IPS-11a (cell line): Measurements from ENCODE around the gene NR2F2.
"Not testable (repeated sequence)": the region's sequence is repeated elsewhere in the genome, so short reads cannot be mapped to it uniquely, and the experiment has no call there.

ENCODE experiments used
- H3K4me3 ChIP-seq: one replicate; pipeline ENCODE4 v1.5.1; 2013; ENCODE audit warnings: low read depth, low read length, control low read depth

NR2F2 gene

DNA sequence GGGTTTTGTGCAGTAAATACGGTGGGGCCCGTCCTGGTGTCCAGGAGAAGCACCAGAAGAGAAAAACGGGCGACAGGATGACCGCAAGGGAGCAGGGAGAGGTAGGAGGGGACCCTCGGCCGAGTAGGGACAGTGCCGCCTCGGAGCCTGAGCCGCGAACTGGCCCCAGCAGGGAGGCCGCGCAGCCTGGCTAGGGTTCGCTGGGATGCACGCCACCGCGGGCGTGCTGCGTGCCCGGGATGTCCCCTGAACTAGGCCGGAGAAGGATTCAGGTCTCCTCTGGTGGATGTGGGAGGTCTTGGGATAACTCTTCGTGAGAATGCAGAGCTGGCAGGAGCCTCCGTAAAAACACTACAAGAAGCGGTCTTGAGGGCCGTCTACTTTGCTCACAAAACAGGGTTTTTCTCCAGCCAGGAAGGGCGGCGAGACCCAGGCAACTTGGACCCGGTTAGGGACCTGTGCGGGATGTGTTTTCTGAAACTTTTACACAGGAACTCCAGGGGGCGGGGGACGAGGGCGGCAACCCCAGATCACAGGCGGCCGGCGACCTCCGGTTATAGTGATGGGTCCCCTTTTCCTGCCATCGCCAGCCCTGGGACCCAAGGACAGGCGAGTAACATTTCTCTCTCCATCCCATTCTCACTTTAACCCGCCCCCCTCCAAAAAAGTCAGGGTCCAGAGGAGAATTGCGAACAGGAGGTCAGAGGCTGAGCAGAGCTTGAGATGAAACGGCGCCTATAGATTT lies 35.5 kb downstream of the NR2F2 start:
- H3K4me3 ChIP-seq, result no peak overlapping the region

DNA sequence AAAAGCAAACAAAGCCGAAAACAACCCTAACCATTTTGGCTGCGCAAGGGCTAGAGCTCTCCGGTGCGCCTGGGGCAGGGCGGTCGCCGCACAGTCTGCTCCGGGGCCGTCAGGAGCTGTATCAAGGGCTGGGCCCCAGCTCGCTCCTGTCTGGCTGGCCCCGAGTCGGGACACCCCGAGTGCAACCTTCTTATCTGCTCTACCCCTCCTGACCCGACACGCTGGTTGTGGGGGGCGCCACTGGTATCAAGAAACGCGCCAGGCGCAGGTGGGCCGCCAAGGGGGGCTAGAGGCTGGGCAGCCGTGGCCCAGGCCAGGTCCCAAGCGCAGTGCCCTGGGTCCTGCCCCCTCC lies 36.0 kb downstream of the NR2F2 start:
- no peak overlapping the region for H3K4me3 ChIP-seq

DNA sequence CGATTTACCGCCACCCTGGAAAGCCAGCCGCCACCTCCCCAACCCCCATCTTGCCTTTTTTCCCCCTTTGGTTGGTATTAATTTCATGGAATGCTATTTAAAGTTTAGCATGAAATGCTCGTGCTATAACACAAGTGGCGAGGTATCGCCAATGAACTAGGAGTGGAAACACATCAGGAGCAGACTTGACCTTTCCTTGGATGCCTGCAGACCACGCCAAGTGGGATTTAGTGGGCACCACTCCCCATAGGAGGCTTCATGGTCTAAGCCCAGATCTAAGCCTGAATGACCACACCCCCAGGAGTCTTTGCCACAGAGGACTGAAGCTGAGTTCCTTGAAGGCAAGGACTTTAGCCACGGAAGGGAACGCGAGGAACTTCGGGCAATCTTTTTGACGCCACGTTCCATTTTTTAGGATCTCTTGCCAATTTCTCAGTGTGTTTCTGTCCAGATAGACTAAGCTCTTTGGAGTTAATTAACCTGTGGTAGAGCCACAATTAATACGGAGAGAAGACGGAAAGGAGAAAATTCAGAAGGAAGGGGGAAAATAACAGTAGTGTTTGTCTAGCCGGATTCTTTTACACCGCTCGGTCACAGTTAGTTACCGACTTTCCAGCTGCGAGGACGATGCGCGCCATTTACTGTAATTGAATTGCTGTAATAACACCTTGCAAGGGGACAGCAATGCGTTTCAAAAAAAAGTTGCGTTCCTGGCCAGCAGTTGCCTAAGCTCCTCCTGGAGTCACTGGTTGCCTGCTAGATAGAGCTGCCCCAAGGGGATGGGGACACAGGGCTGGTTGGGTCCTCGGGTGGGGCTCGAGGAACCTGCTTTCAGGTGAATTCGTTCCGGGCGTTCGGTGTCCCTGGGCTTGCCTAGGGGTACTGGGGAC lies 37.1 kb downstream of the NR2F2 start:
- no peak overlapping the region for H3K4me3 ChIP-seq

DNA sequence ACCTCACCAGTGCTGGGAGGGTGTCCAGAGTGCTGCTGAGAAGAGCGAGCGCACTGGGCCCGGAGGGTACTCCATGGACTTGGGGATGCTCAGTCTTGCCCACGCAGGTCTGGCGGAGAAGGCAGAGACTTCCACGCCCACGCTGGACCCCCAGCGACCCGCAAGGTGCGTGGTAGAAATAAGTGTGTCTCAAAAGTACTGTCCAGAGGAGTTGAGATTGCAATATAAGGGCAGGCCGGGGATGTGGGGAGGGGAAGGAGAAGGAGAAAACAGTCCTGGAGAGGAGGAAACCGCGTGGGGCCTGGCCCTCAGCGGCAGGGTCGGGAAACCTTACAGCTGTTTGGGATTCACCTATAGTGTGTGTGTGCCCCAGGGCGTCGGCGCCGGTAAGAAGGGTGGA lies 38.9 kb downstream of the NR2F2 start:
- H3K4me3 ChIP-seq, result no peak overlapping the region

DNA sequence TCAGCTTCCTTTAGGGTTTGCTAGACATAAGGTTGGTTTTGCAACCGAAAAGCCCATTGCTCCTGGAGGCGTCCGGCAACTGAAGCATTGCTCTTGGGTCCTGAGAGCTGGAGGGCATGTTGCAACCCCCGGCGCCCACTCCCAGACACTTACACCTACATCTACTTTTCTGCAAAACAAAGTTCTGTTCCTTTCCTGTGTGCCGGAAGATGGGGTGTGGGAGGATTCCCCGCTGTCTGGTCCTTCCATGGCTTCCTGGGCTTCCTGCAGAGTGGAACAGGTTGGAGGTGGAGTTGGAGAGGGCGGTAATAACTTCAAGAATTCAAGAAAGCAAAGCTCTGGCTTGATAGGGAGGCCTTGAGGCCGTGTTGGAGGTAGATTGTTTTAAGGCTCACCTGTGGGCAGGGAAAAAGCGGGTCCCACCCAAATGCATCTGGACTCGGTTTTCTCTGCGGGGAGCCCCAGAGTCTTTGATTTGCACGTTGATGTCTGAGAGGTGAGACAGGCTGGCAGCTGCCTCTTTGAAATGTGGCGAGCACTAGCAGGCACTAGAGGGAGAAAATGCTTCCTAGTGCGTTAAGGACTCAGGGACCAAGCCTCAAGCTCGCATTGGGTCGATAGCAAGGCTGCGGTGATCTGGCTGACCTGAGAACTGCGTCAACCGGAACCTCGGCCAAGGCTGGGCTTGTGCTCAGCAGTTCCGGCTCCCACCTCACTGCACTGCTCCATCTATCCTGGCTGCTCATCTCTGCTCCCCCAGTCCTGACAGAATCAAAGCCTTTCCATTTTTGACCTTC lies 39.5 kb downstream of the NR2F2 start:
- no peak overlapping the region for H3K4me3 ChIP-seq

DNA sequence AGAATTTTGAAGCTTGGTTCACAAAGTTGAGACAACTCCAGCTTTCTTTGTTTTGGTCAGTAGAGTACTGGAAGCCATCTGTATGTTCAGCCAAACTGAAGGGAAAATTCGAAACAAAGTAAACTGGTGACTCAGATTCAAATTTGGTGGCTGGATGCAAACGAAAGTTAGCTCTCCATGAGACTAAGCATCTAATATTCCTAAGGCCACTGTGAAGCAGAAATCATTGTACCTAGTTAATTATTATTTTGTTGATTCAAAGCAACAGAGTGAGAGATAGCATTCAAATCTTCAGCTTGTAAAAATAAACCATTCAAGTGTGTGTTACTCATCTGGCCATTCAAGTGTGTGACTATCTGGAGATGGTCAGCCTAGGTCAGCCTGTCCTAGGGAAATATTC lies 42.1 kb downstream of the NR2F2 start:
- H3K4me3 ChIP-seq, result no peak overlapping the region

DNA sequence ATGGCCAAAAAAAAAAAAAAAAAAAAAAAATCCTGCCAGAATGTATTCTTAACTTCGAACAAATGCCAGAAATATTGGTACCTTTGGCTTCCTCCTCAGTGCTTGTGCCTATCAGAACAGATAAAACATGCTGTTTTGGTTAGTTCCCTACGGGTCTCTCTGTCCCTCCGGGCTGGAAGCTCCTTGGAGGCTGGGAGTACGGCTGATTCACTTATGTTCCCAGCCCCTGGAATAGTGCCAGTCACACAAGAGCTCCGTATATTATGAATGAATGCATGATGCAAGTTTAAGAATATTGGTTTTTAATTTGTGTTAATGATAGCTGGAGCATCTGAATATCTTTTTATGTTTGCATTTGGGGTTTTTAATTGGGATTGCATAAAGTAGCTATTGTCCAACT lies 44.0 kb downstream of the NR2F2 start:
- no peak overlapping the region for H3K4me3 ChIP-seq

DNA sequence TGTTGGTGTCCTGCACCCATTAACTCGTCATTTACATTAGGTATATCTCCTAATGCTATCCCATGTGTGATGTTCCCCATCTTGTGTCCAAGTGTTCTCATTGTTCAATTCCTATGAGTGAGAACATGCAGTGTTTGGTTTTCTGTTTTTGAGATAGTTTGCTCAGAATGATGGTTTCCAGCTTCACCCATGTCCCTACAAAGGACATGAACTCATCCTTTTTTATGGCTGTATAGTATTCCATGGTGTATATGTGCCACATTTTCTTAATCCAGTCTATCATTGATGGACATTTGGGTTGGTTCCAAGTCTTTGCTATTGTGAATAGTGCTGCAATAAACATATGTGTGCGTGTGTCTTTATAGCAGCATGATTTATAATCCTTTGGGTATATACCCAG lies 49.1 kb downstream of the NR2F2 start:
- H3K4me3 ChIP-seq, result not testable (repeated sequence)

DNA sequence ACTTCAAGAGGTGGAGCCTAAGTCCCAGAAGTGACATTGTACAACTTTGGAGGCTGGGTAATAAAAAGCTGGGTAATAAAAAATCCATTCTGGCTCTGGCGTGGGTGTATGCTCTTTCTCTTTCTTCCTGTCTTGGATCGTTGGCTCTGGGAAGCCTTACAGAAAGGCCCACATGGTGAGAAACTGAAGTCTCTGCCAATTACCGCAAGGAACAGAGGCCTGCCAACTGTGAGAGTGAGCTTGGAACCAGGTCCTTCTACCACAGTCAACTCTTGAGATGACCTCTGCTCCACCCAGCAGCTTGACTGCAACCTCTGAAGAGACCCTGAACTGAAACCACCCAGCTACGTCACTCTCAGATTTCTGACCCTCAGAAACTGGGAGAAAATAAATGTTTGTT lies 51.0 kb downstream of the NR2F2 start:
- H3K4me3 ChIP-seq, result no peak overlapping the region

DNA sequence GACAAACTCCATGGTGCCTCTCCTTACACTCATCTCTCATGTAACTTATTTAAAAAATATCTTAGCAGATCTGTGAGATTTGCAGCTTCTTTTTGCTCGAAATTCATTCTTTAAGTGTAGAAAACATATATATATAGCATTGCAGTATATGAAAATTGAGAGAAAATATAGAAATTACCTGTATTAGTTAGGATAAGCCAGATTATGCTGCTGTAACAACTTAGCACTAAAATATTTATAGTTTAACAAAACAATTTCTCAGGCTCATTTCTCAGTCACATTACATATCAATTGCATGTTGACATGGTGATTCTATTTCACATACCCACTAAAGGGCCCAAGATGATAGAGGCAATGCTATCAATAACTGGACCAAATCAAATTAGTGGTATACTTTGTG lies 54.7 kb downstream of the NR2F2 start:
- no peak overlapping the region for H3K4me3 ChIP-seq

DNA sequence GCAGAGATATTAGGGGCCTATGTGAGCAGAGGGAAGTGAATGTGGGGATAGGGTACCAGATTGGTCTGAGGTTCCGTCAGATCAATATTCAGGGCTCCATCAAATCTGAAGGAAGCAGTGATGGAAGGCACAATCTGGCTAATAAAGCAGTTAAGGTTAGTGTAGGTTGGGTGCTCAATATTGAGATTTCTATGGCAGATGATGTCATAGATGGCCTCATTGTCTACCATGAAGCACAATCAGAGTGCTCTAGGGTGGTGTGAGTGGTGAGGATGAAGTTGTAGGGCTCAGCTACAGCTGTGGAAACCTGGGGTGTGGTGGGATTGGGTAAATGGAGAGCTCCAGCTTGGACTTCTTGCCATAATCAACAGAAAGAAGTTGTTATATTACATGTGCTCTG lies 58.2 kb downstream of the NR2F2 start:
- no peak overlapping the region for H3K4me3 ChIP-seq
